Lower leg skin (tissue), 3 donors: ENCODE data around the gene DBP.
"Not testable (repeated sequence)": the region's sequence is repeated elsewhere in the genome, so short reads cannot be mapped to it uniquely, and the experiment has no call there.

Experiments
- CTCF ChIP-seq, 3 donors: fragments of 450-650 bp; IDR thresholded peaks; one replicate each; pipeline ENCODE4 v1.5.1; 2016; ENCODE audit warnings: antibody characterized with exemption in 3 of 3, mild to moderate bottlenecking in 3 of 3, moderate library complexity in 2 of 3
- POLR2A ChIP-seq, 2 donors: fragments of 450-650 bp; IDR thresholded peaks; one replicate each; pipeline ENCODE4 v1.6.1; 2016 to 2017; ENCODE audit warnings: antibody characterized with exemption in 2 of 2, mild to moderate bottlenecking in 1 of 2, moderate library complexity in 1 of 2

- not testable (repeated sequence) for TF ChIP-seq POLR2A, CTCF (IDR thresholded peaks at IDR 0.05)
These were observed 49.5 kb upstream of the DBP start for GRCh38 chr19:48686637-48687036.
